Measurements from ENCODE around the gene TCHH. TPM values are rescaled to one million over a fixed set of nuclear protein-coding genes. Genes with fewer than 3 reads are reported as not detected.

TCHH gene
- total RNA-seq, 1 donor from 2014 or later, result not detected

DNA sequence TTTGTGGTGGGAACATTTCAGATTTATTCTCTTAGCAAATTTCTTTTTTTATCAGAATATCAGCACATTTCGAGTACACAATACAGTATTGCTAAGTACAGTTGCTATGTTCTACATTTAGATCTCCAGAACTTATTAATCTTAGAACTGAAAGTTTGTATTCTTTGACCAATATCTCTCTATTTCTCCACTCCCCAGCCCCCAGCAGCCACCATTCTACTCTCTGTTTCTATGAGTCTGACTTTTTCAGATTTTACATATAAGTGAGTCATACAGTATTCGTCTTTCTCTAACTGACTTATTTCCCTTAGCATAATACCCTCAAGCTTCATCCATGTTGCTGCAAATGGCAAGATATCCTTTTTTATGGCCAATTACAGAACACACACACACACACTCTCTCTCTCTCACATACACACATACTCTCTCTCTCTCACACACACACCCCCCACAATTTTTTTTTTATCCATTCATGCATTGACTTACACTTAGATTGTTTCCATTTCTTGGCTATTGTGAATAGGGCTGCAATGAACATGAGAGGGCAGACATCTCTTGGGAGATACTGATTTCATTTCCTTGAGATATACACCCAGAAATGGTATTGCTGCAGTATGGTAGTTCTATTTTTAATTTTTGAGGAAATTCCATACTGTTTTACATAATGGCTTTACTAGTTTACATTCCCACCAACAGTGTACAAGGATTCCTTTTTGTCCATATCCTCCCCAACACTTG, 28.1 kb upstream of the TCHH start:
- TF ChIP-seq, protein P1, sequence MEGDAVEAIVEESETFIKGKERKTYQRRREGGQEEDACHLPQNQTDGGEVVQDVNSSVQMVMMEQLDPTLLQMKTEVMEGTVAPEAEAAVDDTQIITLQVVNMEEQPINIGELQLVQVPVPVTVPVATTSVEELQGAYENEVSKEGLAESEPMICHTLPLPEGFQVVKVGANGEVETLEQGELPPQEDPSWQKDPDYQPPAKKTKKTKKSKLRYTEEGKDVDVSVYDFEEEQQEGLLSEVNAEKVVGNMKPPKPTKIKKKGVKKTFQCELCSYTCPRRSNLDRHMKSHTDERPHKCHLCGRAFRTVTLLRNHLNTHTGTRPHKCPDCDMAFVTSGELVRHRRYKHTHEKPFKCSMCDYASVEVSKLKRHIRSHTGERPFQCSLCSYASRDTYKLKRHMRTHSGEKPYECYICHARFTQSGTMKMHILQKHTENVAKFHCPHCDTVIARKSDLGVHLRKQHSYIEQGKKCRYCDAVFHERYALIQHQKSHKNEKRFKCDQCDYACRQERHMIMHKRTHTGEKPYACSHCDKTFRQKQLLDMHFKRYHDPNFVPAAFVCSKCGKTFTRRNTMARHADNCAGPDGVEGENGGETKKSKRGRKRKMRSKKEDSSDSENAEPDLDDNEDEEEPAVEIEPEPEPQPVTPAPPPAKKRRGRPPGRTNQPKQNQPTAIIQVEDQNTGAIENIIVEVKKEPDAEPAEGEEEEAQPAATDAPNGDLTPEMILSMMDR (IDR thresholded peaks at IDR 0.05), result no peak
- H3K27me3 Mint-ChIP-seq (ENCODE audit: low read depth), result peaks cover 20% of the 10 kb centered on the region
- no peak overlapping the region for H3K27ac Mint-ChIP-seq (ENCODE audit: unreplicated experiment)
- H3K4me3 Mint-ChIP-seq (ENCODE audit: unreplicated experiment), result no peak overlapping the region
- no peak for DNase-seq (ENCODE audit: low spot score)
- H3K36me3 Mint-ChIP-seq (ENCODE audit: low read depth), result peaks cover 1% of the 10 kb centered on the region
- peaks cover 11% of the 10 kb centered on the region for H3K9me3 Mint-ChIP-seq (ENCODE audit: low read depth)
- no peaks in the 10 kb centered on the region for H3K4me1 Mint-ChIP-seq (ENCODE audit: low read depth)

DNA sequence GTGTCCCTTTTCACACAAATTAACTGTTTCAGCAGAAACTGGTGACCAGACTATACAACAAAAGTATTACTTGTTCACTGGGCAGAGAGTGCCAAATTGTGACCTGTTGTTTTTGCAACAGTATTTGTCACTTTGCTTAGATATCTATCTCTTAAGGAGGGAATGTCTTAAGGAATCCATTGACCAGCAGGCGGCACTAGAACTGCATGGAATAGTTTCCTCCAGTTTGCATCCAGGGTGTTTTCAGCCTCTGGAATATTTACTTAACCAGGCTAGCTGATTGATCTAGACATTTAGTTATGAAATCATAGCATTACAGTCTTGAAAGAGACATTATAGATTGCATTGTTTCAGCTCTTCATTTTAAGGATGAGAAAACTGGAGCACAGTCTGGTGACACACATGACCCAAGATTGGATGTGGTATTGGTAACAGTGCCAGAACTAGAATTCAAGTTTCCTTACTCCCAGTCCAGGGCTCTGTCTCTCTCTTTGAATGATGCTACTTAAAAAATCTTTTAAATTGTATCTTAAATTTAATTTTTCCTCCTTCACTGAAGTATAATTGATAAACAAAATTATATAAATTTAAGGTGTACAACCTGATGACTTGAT, 26.8 kb upstream of the TCHH start:
- H3K27me3 Mint-ChIP-seq (ENCODE audit: low read depth), result peaks cover 20% of the 10 kb centered on the region
- no peak overlapping the region for H3K4me3 Mint-ChIP-seq (ENCODE audit: unreplicated experiment)
- TF ChIP-seq, protein P1 (IDR thresholded peaks at IDR 0.05), result peak; percentile 85
- peaks cover 9% of the 10 kb centered on the region for H3K9me3 Mint-ChIP-seq (ENCODE audit: low read depth)
- DNase-seq (ENCODE audit: low spot score), result no peak
- H3K4me1 Mint-ChIP-seq (ENCODE audit: low read depth), result no peaks in the 10 kb centered on the region
- H3K27ac Mint-ChIP-seq (ENCODE audit: unreplicated experiment), result no peak overlapping the region
- peaks cover 1% of the 10 kb centered on the region for H3K36me3 Mint-ChIP-seq (ENCODE audit: low read depth)

DNA sequence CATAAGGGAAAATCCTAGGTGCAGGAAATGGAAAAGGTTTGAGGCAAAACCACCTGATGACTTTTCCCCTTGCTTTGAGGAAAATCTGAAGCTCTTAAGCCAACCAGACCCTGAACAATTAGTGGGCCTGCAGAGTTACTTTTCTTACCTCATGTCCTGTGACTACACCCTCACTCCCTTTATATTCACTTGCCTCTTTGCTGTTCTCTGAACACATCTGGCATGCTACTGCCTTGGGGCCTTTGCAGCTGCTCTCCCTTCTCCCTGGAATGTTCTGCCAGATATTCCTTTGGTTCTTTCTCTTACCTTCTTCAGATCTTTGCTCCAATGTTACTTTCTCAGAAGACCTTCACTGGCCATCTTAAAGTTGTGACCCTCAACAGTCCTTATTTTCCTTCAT, 22.0 kb upstream of the TCHH start:
- peaks cover 32% of the 10 kb centered on the region for H3K27me3 Mint-ChIP-seq (ENCODE audit: low read depth)
- no peak for DNase-seq (ENCODE audit: low spot score)
- H3K27ac Mint-ChIP-seq (ENCODE audit: unreplicated experiment), result no peak overlapping the region
- no peak overlapping the region for H3K4me3 Mint-ChIP-seq (ENCODE audit: unreplicated experiment)
- H3K9me3 Mint-ChIP-seq (ENCODE audit: low read depth), result peaks cover 7% of the 10 kb centered on the region
- H3K36me3 Mint-ChIP-seq (ENCODE audit: low read depth), result no peaks in the 10 kb centered on the region
- no peaks in the 10 kb centered on the region for H3K4me1 Mint-ChIP-seq (ENCODE audit: low read depth)
- TF ChIP-seq, protein P1 (IDR thresholded peaks at IDR 0.05), result no peak

DNA sequence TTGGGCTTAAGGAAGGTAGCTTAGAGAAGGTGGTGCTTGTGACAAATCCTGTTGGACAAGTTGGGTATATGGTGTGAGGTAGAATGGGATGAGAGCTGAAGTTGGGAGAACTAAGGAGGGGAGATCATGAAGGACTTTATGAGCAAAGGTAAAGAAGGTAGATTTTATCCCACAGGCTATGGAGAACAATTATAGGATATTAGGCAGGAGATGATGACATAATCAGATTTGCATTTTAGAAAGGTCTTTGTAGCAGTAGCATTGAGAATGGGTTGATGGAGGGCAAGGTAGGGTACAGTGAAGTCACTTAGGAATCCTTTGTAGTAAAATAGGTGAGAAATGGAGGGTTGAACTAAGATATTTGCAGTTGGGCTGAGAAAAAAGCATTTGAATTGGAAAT, 14.9 kb upstream of the TCHH start:
- Mint-ChIP-seq H3K27ac (ENCODE audit: unreplicated experiment) (no peak overlapping the region), H3K36me3 (ENCODE audit: low read depth) (no peaks in the 10 kb centered on the region), H3K27me3 (ENCODE audit: low read depth) (peaks cover 41% of the 10 kb centered on the region), H3K4me3 (ENCODE audit: unreplicated experiment) (no peak overlapping the region), H3K9me3 (ENCODE audit: low read depth) (peaks cover 7% of the 10 kb centered on the region), H3K4me1 (ENCODE audit: low read depth) (no peaks in the 10 kb centered on the region)
- TF ChIP-seq, protein P1 (IDR thresholded peaks at IDR 0.05), result no peak
- DNase-seq (ENCODE audit: low spot score), result no peak

DNA sequence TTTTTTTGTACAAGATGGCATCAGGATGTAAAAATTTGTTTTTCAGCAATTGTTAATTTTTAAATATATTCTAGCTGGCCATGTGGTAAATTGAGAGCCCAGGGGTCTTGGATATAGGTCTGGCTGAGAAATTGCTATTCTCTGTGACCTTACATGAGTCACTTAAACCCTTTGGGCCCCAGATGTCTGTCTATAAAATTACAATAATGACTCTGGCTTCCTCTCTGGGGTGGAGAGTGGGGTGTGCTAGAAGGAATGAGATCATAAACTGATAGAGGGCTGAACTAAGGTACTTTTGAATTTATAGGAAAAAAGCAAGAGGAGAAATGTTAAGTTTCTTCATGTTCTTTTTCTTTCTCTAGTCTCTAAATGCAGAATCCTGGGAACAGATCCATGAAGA, 12.4 kb upstream of the TCHH start:
- no peaks in the 10 kb centered on the region for H3K4me1 Mint-ChIP-seq (ENCODE audit: low read depth)
- H3K27me3 Mint-ChIP-seq (ENCODE audit: low read depth), result peaks cover 38% of the 10 kb centered on the region
- H3K9me3 Mint-ChIP-seq (ENCODE audit: low read depth), result peaks cover 2% of the 10 kb centered on the region
- H3K27ac Mint-ChIP-seq (ENCODE audit: unreplicated experiment), result no peak overlapping the region
- DNase-seq (ENCODE audit: low spot score), result no peak
- TF ChIP-seq, protein P1 (IDR thresholded peaks at IDR 0.05), result no peak
- no peak overlapping the region for H3K4me3 Mint-ChIP-seq (ENCODE audit: unreplicated experiment)
- no peaks in the 10 kb centered on the region for H3K36me3 Mint-ChIP-seq (ENCODE audit: low read depth)

All from chondrocyte (in vitro differentiated cells).